Calu3 (cell line): Measurements from ENCODE around the gene GUCY1B1. TPM values are rescaled to one million over a fixed set of nuclear protein-coding genes. Genes with fewer than 3 reads are reported as not detected.

ENCODE experiments used
- Bru-seq: library from RNA; stranded (reverse); fragments of 400-500 nt; gene quantifications from one replicate; lab custom pipeline; 2021; lab: Mats Ljungman, UMichigan
- BruChase-seq, 2 experiments: library from RNA; stranded (reverse); fragments of 400-500 nt; gene quantifications; one replicate each; lab custom pipeline; 2021; lab: Mats Ljungman, UMichigan
- BruUV-seq: library from RNA; stranded (reverse); fragments of 400-500 nt; replicated peaks from 2 replicates; lab custom pipeline; 2021; lab: Mats Ljungman, UMichigan
- CTCF ChIA-PET: fragments of 300-600 bp; sonication (Branson Sonifier 250); formaldehyde crosslinking; loops from one replicate; lab custom pipeline; 2022; ENCODE audit warnings: antibody characterized with exemption; lab: Charles Lee
- DNase-seq: peaks from one replicate; pipeline ENCODE4 v3.0.0; 2022
- H3K27ac Mint-ChIP-seq: one replicate; pipeline ENCODE4 v1.8.0; 2022; ENCODE audit warnings: mixed read lengths; ENCODE audit not compliant: unreplicated experiment
- H3K27me3 Mint-ChIP-seq: one replicate; pipeline ENCODE4 v1.8.0; 2022; ENCODE audit warnings: mixed read lengths; ENCODE audit not compliant: unreplicated experiment
- H3K36me3 Mint-ChIP-seq: one replicate; pipeline ENCODE4 v1.8.0; 2022; ENCODE audit warnings: mild to moderate bottlenecking, moderate library complexity, mixed read lengths; ENCODE audit not compliant: insufficient read depth, unreplicated experiment
- H3K4me1 Mint-ChIP-seq: one replicate; pipeline ENCODE4 v1.8.0; 2022; ENCODE audit warnings: mild to moderate bottlenecking, low read depth, mixed read lengths; ENCODE audit not compliant: unreplicated experiment
- H3K4me3 Mint-ChIP-seq: one replicate; pipeline ENCODE4 v1.8.0; 2022; ENCODE audit warnings: mild to moderate bottlenecking, low read depth, moderate library complexity, mixed read lengths; ENCODE audit not compliant: unreplicated experiment
- H3K9me3 Mint-ChIP-seq: one replicate; pipeline ENCODE4 v1.8.0; 2022; ENCODE audit warnings: low read depth, mixed read lengths; ENCODE audit not compliant: unreplicated experiment
- intact Hi-C: fragments of 100-400 bp; cut with micrococcal nuclease; formaldehyde crosslinking; loops from one replicate; pipeline ENCODE4 v1.10.0; 2022; ENCODE audit not compliant: unreplicated experiment
- long read RNA-seq: library from polyadenylated mRNA; stranded (forward); transcript quantifications from one replicate; pipeline ENCODE4 v2.0.0, GENCODE V29; 2022
- total RNA-seq: library from RNA; stranded (reverse); gene quantifications from 2 replicates; pipeline ENCODE4 v1.2.3, GENCODE V29; 2022
- TF ChIP-seq, protein P1 (sequence below): fragments of 200-600 bp; IDR thresholded peaks from one replicate; pipeline ENCODE4 v1.8.0; 2022; ENCODE audit warnings: antibody characterized with exemption; ENCODE audit not compliant: unreplicated experiment

Gene GUCY1B1
- 19.3 TPM in 2 replicates for total RNA-seq
- percentile 62 among the genes with signal in this experiment for Bru-seq, nascent RNA
- BruChase-seq, experiment 1, labeled RNA remaining after a 6-hour chase: percentile 66 among the genes with signal in this experiment
- BruChase-seq, experiment 2, labeled RNA remaining after a 2-hour chase: percentile 57 among the genes with signal in this experiment
- long read RNA-seq, transcript GUCY1B1-201 (14 exons, 3,124 nt): major isoform, 12 of 18 reads
- long read RNA-seq, partial matches to known transcripts: 3 of 18 reads
- long read RNA-seq, other reads (novel, unspliced or antisense): 3 of 18 reads

DNA sequence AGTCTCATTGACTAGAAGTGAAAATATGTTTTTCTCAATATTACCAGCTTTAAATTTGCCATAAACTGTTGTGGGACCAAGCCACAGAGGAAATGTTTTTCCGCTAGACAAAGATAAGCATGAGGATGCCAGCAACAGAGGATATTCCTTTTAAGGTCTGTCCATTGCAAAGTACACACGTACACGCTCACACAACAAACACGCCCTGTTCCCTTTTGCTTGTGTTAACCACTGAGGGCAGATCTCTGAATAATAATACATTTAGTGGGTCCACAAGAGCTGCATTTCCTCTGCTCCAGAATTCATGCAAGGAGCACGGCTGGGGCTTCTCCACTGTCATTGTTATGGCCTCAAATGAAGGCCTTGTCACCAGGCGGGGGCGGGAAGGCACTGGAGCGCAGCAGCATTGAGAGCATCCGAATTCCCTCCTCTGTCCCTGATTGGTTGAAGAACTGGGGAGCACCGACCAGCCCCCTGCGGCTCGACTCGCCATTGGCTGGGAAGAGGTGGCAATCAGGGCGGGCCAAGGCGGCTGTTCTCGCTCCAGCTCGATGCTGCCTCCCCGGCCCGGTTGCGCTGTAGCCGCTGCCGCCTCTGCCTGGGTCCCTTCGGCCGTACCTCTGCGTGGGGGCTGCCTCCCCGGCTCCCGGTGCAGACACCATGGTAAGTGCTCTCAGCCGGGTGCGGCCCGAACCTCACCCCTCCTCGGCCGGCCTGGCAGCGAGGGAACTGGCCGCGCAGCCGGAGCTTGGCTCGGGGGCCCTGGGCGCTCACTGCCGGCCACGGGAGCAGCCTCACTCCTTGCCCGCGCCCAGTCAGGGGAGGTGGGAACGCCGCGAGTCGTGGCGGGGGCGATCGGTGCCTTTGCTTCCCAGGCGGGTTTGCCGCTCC, at the start of gene GUCY1B1:
TSS of gene GUCY1B1 (plus strand) at position 541 of the 891 bp plus-strand sequence. CDS start at position 661, 120 bp downstream.
- TF ChIP-seq, protein P1, sequence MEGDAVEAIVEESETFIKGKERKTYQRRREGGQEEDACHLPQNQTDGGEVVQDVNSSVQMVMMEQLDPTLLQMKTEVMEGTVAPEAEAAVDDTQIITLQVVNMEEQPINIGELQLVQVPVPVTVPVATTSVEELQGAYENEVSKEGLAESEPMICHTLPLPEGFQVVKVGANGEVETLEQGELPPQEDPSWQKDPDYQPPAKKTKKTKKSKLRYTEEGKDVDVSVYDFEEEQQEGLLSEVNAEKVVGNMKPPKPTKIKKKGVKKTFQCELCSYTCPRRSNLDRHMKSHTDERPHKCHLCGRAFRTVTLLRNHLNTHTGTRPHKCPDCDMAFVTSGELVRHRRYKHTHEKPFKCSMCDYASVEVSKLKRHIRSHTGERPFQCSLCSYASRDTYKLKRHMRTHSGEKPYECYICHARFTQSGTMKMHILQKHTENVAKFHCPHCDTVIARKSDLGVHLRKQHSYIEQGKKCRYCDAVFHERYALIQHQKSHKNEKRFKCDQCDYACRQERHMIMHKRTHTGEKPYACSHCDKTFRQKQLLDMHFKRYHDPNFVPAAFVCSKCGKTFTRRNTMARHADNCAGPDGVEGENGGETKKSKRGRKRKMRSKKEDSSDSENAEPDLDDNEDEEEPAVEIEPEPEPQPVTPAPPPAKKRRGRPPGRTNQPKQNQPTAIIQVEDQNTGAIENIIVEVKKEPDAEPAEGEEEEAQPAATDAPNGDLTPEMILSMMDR: no peak
- Mint-ChIP-seq H3K27me3 (no peaks in the 10 kb centered on the region), H3K4me3 (peak within 1 kb of the TSS; percentile 62), H3K27ac (peak within 1 kb of the TSS; percentile 85), H3K4me1 (peaks cover 24% of the 10 kb centered on the region), H3K36me3 (peaks cover 20% of the 10 kb centered on the region), H3K9me3 (no peaks in the 10 kb centered on the region)
- CTCF ChIA-PET: interaction anchor here (0.7 to 0.9 kb wide), 2 partner anchors 10 to 230 kb away, joined by 3 read pairs; no protein-coding TSS in a partner anchor
- peak; percentile 93 for DNase-seq
- BruUV-seq: no TSS peak
- intact Hi-C loops: loop anchor here (5.0 kb wide), 2 partner anchors 56 to 231 kb away; no protein-coding TSS in a partner anchor

DNA sequence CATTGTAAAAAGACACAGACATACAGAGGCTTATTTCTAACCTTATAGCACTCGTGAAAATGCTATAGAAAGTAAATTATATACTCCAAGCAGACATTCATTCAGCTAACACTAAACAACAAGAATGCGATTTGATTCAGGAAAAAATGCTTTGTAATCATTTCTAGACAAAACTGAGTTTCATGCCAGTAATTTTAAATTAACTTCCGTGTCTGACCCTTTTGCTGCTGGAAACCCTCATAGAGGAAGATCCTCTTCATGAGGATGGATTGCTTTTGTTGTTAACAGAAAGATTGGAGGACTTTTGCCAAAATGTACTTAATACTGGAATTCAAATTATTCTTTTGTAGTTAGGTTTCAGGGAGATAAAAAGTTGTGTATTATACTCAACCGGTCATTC, 48.9 kb upstream of the GUCY1B1 start:
- CTCF ChIA-PET: no interaction called here
- BruUV-seq: no TSS peak

GRCh38 chr4:155711556-155711955, 47.3 kb upstream of the GUCY1B1 start:
- CTCF ChIA-PET: no interaction called here
- DNase-seq: no peak
- TF ChIP-seq, protein P1: no peak
- Mint-ChIP-seq H3K4me3 (no peak overlapping the region), H3K27me3 (no peaks in the 10 kb centered on the region), H3K36me3 (peaks cover 5% of the 10 kb centered on the region), H3K4me1 (peaks cover 1% of the 10 kb centered on the region), H3K9me3 (no peaks in the 10 kb centered on the region), H3K27ac (no peak overlapping the region)
- no TSS peak for BruUV-seq
- intact Hi-C loops: no loop called here

More for the DNA sequence above, 48.9 kb upstream of the GUCY1B1 start:
- no peak overlapping the region for H3K4me3 Mint-ChIP-seq
- H3K27me3 Mint-ChIP-seq: no peaks in the 10 kb centered on the region
- no peak for DNase-seq
- TF ChIP-seq, protein P1: no peak
- peaks cover 15% of the 10 kb centered on the region for H3K4me1 Mint-ChIP-seq
- H3K27ac Mint-ChIP-seq: no peak overlapping the region
- H3K9me3 Mint-ChIP-seq: no peaks in the 10 kb centered on the region
- intact Hi-C loops: no loop called here
- peaks cover 5% of the 10 kb centered on the region for H3K36me3 Mint-ChIP-seq

DNA sequence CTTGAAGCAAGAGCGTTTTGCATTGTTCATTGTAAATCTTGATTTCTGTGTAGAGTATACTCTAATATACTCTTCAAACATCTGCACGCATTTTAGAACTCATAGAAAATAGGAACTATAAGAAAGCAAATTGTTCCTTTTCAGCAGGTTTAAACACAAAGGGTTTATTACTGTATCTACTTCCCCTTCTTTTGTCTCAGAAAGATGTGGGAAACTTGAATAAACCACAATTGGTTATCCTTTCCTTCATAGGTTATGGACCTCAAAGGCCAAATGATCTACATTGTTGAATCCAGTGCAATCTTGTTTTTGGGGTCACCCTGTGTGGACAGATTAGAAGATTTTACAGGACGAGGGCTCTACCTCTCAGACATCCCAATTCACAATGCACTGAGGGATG, 46.0 kb upstream of the GUCY1B1 start:
- Mint-ChIP-seq H3K4me1 (no peaks in the 10 kb centered on the region), H3K27ac (no peak overlapping the region), H3K4me3 (no peak overlapping the region), H3K36me3 (no peaks in the 10 kb centered on the region), H3K27me3 (no peaks in the 10 kb centered on the region), H3K9me3 (no peaks in the 10 kb centered on the region)
- DNase-seq: no peak
- intact Hi-C loops: no loop called here
- no TSS peak for BruUV-seq
- TF ChIP-seq, protein P1: no peak
- CTCF ChIA-PET: no interaction called here
